GM12892 (cell line): Measurements from ENCODE around the gene CLK4.

Experiments
- DNase-seq: peaks from one replicate; pipeline ENCODE4 v3.0.0; 2011; ENCODE audit not compliant: insufficient read length
- FAIRE-seq: peaks from 2 replicates; lab custom pipeline; 2011; peaks lifted over from hg19 to GRCh38; lab: Jason Lieb, UNC
- POLR2A ChIP-seq: IDR thresholded peaks from 2 replicates; pipeline ENCODE4 v1.6.1; 2011; ENCODE audit warnings: low read depth, low read length, control low read depth
- POLR2AphosphoS5 ChIP-seq: IDR thresholded peaks from 2 replicates; pipeline ENCODE4 v1.6.1; 2011; ENCODE audit warnings: low read depth, low read length, control low read depth
- TAF1 ChIP-seq: IDR thresholded peaks from 2 replicates; pipeline ENCODE4 v1.6.1; 2011; ENCODE audit warnings: low read depth, mild to moderate bottlenecking, control low read depth, low read length, borderline replicate concordance

Gene CLK4

GRCh38 chr5:178651046-178651810, 24.4 kb upstream of the CLK4 start:
- FAIRE-seq (no peak), DNase-seq (no peak)
- no peak for TF ChIP-seq POLR2AphosphoS5
- TF ChIP-seq TAF1 = no peak
- TF ChIP-seq POLR2A = no peak

GRCh38 chr5:178650214-178650613, 23.4 kb upstream of the CLK4 start:
- TF ChIP-seq TAF1 (no peak), POLR2AphosphoS5 (no peak), POLR2A (no peak)
- FAIRE-seq (no peak), DNase-seq (no peak)

- no peak for DNase-seq
- TF ChIP-seq TAF1 (no peak), POLR2A (no peak), POLR2AphosphoS5 (no peak)
- no peak for FAIRE-seq
These were observed 22.7 kb upstream of the CLK4 start for GRCh38 chr5:178649580-178649979.

- TF ChIP-seq POLR2A (no peak), POLR2AphosphoS5 (no peak), TAF1 (no peak)
- no peak for DNase-seq
- FAIRE-seq = no peak
These were observed 18.1 kb upstream of the CLK4 start for GRCh38 chr5:178644826-178645545.

- FAIRE-seq = no peak
- TF ChIP-seq TAF1 (no peak), POLR2A (no peak), POLR2AphosphoS5 (no peak)
- no peak for DNase-seq
These were observed 15.6 kb upstream of the CLK4 start for GRCh38 chr5:178642351-178642909.

- no peak for DNase-seq
- no peak for FAIRE-seq
- TF ChIP-seq POLR2A = no peak
- TF ChIP-seq POLR2AphosphoS5 = no peak
- TF ChIP-seq TAF1 = no peak
These were observed 14.9 kb upstream of the CLK4 start for GRCh38 chr5:178641711-178642110.

GRCh38 chr5:178640331-178641045, 13.6 kb upstream of the CLK4 start:
- TF ChIP-seq POLR2AphosphoS5 (no peak), TAF1 (no peak), POLR2A (no peak)
- no peak for DNase-seq

GRCh38 chr5:178637356-178638074, 10.7 kb upstream of the CLK4 start:
- FAIRE-seq (no peak), DNase-seq (no peak)
- no peak for TF ChIP-seq POLR2AphosphoS5
- TF ChIP-seq POLR2A = no peak
- no peak for TF ChIP-seq TAF1

More at GRCh38 chr5:178640331-178641045, 13.6 kb upstream of the CLK4 start:
- no peak for FAIRE-seq

GRCh38 chr5:178632285-178632684, 5.4 kb upstream of the CLK4 start:
- FAIRE-seq = no peak
- TF ChIP-seq TAF1 = no peak
- no peak for TF ChIP-seq POLR2AphosphoS5
- no peak for TF ChIP-seq POLR2A
- DNase-seq = no peak

GRCh38 chr5:178630951-178631350, 4.1 kb upstream of the CLK4 start:
- TF ChIP-seq POLR2AphosphoS5 (no peak), TAF1 (no peak), POLR2A (no peak)
- FAIRE-seq = no peak

GRCh38 chr5:178630475-178630930, 3.7 kb upstream of the CLK4 start:
- FAIRE-seq = no peak

More at GRCh38 chr5:178630951-178631350, 4.1 kb upstream of the CLK4 start:
- no peak for DNase-seq

GRCh38 chr5:178627259-178627598, 379 bp upstream of the CLK4 start:
- TF ChIP-seq TAF1 (no peak), POLR2AphosphoS5 (no peak), POLR2A (no peak)
- FAIRE-seq (no peak), DNase-seq (no peak)

More at GRCh38 chr5:178630475-178630930, 3.7 kb upstream of the CLK4 start:
- no peak for DNase-seq
- TF ChIP-seq POLR2AphosphoS5 (no peak), POLR2A (no peak), TAF1 (no peak)
